A549 (cell line): Measurements from ENCODE around the gene ARHGAP23. TPM values are rescaled to one million over a fixed set of nuclear protein-coding genes. Genes with fewer than 3 reads are reported as not detected.

ENCODE experiments used
- ATAC-seq, 2 experiments: fragments of 200-7000 bp in 1 of 2; fragments of >200 bp in 1 of 2; cut with Nextera tagmentation in 1 of 2; cut with Tn5 transposase in 1 of 2; 3 replicates each; pipeline versions ENCODE4 v1.8.0 to v1.9.1; 2018 to 2020; ENCODE audit warnings: mild to moderate bottlenecking in 1 of 2, moderate library complexity in 1 of 2
- CTCF ChIA-PET: fragments of 300-600 bp; sonication (Branson Sonifier 250); formaldehyde crosslinking; extraction: SDS; loops from one replicate; lab custom pipeline; 2021; ENCODE audit warnings: antibody characterized with exemption, inconsistent platforms; lab: Yijun Ruan, JAX
- POLR2A ChIA-PET: fragments of 350-600 bp; formaldehyde crosslinking; extraction: SDS; loops from one replicate; lab custom pipeline; 2021; ENCODE audit warnings: antibody characterized with exemption, inconsistent platforms; lab: Yijun Ruan, JAX
- DNase-seq, 2 experiments: peaks; one replicate each; pipeline versions ENCODE4 v3.0.0 to v3.0.0-alpha.2; 2011 to 2016; ENCODE audit warnings: low read depth in 1 of 2, low spot score in 1 of 2
- FAIRE-seq: peaks from 2 replicates; lab custom pipeline; 2011; peaks lifted over from hg19 to GRCh38; lab: Jason Lieb, UNC
- H3K27ac ChIP-seq, 2 experiments: fragments of >200 bp; sonication (Bioruptor Twin); formaldehyde crosslinking; 3 replicates each; pipeline ENCODE4 v1.5.1; 2016 to 2017
- H3K4me1 ChIP-seq: fragments of >200 bp; sonication (Bioruptor Twin); formaldehyde crosslinking; 3 replicates; pipeline ENCODE4 v1.6.1; 2016
- H3K4me2 ChIP-seq: fragments of >200 bp; sonication (Bioruptor Twin); formaldehyde crosslinking; 3 replicates; pipeline ENCODE4 v1.6.1; 2016
- H3K4me3 ChIP-seq: fragments of >200 bp; sonication (Bioruptor Twin); formaldehyde crosslinking; 3 replicates; pipeline ENCODE4 v1.5.1; 2016
- H3K9me3 ChIP-seq: fragments of >200 bp; sonication (Bioruptor Twin); formaldehyde crosslinking; 3 replicates; pipeline ENCODE4 v1.6.1; 2016
- BCL3 ChIP-seq: fragments of >200 bp; sonication (Bioruptor Twin); formaldehyde crosslinking; IDR thresholded peaks from 3 replicates; pipeline ENCODE4 v1.6.1; 2016
- CBX2 ChIP-seq: fragments of 200-600 bp; sonication (generic); IDR thresholded peaks from 2 replicates; pipeline ENCODE4 v1.6.1; 2016; ENCODE audit warnings: low read depth, mild to moderate bottlenecking, borderline replicate concordance
- CEBPB ChIP-seq, 2 experiments: fragments of >200 bp in 1 of 2; sonication (Bioruptor Twin) in 1 of 2; formaldehyde crosslinking in 1 of 2; IDR thresholded peaks; 2 replicates each; pipeline ENCODE4 v1.6.1; 2012 to 2016
- CHD4 ChIP-seq: fragments of 200-600 bp; sonication (generic); IDR thresholded peaks from 2 replicates; pipeline ENCODE4 v1.6.1; 2016; ENCODE audit warnings: antibody characterized with exemption, mild to moderate bottlenecking, borderline replicate concordance
- FOSL2 ChIP-seq, 2 experiments: fragments of 450-650 bp in 1 of 2; fragments of >200 bp in 1 of 2; sonication (Bioruptor Twin) in 1 of 2; formaldehyde crosslinking; IDR thresholded peaks; 2 replicates each; pipeline versions ENCODE4 v1.5.0 to v1.6.1; 2016 to 2020; ENCODE audit warnings: mild to moderate bottlenecking in 1 of 2, moderate library complexity in 1 of 2
- FOXS1 ChIP-seq: fragments of 250-450 bp; sonication (Bioruptor Pico); IDR thresholded peaks from 2 replicates; pipeline ENCODE4 v1.5.0; 2020; ENCODE audit warnings: mild to moderate bottlenecking, moderate library complexity
- HEYL ChIP-seq: fragments of 250-450 bp; sonication (Bioruptor Pico); IDR thresholded peaks from 2 replicates; pipeline ENCODE4 v1.8.0; 2021; ENCODE audit warnings: mild to moderate bottlenecking, moderate library complexity
- HOXA7 ChIP-seq: fragments of 250-450 bp; sonication (Bioruptor Pico); IDR thresholded peaks from 2 replicates; pipeline ENCODE4 v1.5.0; 2020; ENCODE audit warnings: mild to moderate bottlenecking, moderate library complexity
- HOXB13 ChIP-seq: fragments of 250-450 bp; sonication (Bioruptor Pico); IDR thresholded peaks from 2 replicates; pipeline ENCODE4 v1.5.0; 2020; ENCODE audit warnings: low read depth, mild to moderate bottlenecking, moderate library complexity
- HOXB5 ChIP-seq: fragments of 250-450 bp; sonication (Bioruptor Pico); IDR thresholded peaks from 2 replicates; pipeline ENCODE4 v1.5.0; 2020; ENCODE audit warnings: mild to moderate bottlenecking, moderate library complexity
- MAFK ChIP-seq: fragments of 450-650 bp; IDR thresholded peaks from 2 replicates; pipeline ENCODE4 v1.6.1; 2014; ENCODE audit not compliant: partially characterized antibody
- MAX ChIP-seq: IDR thresholded peaks from 2 replicates; pipeline ENCODE4 v1.6.1; 2012
- MAZ ChIP-seq: fragments of 150-350 bp; IDR thresholded peaks from 2 replicates; pipeline ENCODE4 v1.6.1; 2014; ENCODE audit warnings: antibody characterized with exemption, low read depth, low read length, borderline replicate concordance
- REST ChIP-seq: fragments of 200-600 bp; sonication (generic); IDR thresholded peaks from 2 replicates; pipeline ENCODE4 v1.6.1; 2016; ENCODE audit warnings: antibody characterized with exemption, mild to moderate bottlenecking, moderate library complexity
- RFX5 ChIP-seq: fragments of 450-650 bp; IDR thresholded peaks from 2 replicates; pipeline ENCODE4 v1.7.1; 2014; ENCODE audit warnings: antibody characterized with exemption, mild to moderate bottlenecking, moderate library complexity
- TFCP2L1 ChIP-seq: fragments of 250-450 bp; sonication (Bioruptor Pico); IDR thresholded peaks from 2 replicates; pipeline ENCODE4 v1.5.0; 2021; ENCODE audit warnings: mild to moderate bottlenecking
- WGBS: methylation state at CpG from one replicate; pipeline ENCODE4 v1.1.6; 2017; ENCODE audit errors: missing lambda C conversion rate; 5-methylcytosine and 5-hydroxymethylcytosine counted together
- polyA plus RNA-seq, 4 experiments: library from polyadenylated mRNA; depleted of rRNA in 3 of 4; stranded (reverse); fragments of >200 nt; fragmentation: RNase III in 1 of 4; extraction: RNeasy Plus Mini Kit Qiagen cat#74134 plus additional on column Dnase treatment in 1 of 4; gene quantifications; 2 replicates in 3 of 4; 3 replicates in 1 of 4; pipeline ENCODE4 v1.2.3, GENCODE V29; 2011 to 2017
- TF ChIP-seq, protein P1 (sequence below): fragments of >200 bp; sonication (Bioruptor Twin); formaldehyde crosslinking; IDR thresholded peaks from 2 replicates; pipeline ENCODE4 v1.6.1; 2016
- TF ChIP-seq, protein P2 (sequence below): IDR thresholded peaks from 2 replicates; pipeline ENCODE4 v1.6.1; 2012; ENCODE audit warnings: low read depth, borderline replicate concordance

ARHGAP23 gene
- polyA plus RNA-seq, 2 of the 4 experiments (the other 2 are of a cell fraction) = 4.8 to 32.6 TPM

DNA sequence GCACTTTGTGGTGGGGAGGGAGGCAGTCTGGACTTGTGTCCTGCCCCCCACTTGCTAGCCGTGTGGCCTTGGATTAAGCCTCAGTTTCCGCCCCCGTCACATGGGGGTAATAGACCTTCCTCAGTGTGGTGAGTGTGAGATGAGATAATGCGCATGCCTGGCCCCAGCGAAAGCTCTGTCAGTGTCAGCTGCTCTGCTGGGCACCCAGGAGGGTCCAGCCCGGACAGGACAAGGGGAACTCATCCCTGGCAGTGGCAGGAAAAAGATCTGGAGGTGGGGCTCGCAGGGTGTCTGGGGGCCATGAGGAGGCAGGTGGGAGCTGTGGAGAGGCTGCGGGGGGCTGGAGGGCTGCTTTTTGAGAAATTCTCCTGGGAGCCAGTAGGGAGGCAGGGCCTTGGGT is 114.0 kb downstream of the ARHGAP23 start (continued):
- TF ChIP-seq REST = no peak
- TF ChIP-seq FOXS1 (CRISPR knock-in tag) = no peak

DNA sequence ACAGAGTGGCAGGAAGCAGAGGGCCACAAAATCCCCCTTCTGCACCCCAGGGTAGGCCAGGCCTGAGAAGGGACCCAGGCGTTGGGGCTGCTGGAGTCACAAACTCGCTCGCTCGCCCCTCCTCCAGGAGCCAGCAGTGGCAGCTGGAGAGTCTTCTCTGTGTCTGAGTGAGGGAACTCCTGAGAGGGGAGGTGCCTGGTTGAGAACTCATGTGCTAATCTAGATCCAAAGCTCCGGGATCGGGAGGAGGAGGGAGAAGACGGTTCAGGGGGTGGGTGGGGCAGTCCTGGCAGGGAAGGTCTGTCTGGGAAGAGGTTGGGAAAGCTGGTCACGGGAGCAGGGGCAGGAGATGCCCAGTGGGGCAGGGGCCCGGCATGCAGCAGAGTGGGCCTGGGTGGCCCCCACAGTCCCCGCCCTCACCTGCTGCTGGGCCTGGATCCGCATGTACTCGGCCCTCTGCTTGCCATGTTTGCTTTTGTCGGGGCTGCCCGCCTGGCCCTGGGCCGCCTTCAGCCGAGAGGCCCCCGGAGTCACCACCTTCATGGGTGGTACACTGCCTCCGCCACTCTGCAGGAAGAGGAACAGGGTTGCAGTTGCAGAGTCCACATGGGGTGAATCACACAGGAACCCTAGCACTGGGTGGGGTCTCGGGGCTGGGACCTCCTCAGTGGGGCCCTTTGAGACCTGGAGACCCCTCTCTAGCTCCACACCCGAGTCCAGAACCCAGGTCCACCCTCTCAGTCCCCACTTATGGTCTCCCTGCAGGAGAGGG is 115.3 kb downstream of the ARHGAP23 start:
- no peak overlapping the region for H3K27ac ChIP-seq
- ATAC-seq = no peak; a peak in 1 of 6 replicates
- FAIRE-seq = no peak
- H3K4me1 ChIP-seq = no peaks in the 10 kb centered on the region
- ChIA-PET POLR2A (no interaction called here), CTCF (interaction anchor here (0.5 to 28.4 kb wide), 10 partner anchors 12 to 620 kb away, joined by 3 to 948 read pairs (median 6); partner anchors contain the start of gene SRCIN1)
- no peaks in the 10 kb centered on the region for H3K9me3 ChIP-seq
- DNase-seq = no peak
- no peak overlapping the region for H3K4me2 ChIP-seq
- TF ChIP-seq HEYL (CRISPR knock-in tag) (no peak), RFX5 (no peak), MAZ (no peak), BCL3 (no peak), CHD4 (no peak), CEBPB (IDR thresholded peaks at IDR 0.05) (no peak), FOSL2 (IDR thresholded peaks at IDR 0.05) (no peak), FOSL2 (CRISPR knock-in tag; IDR thresholded peaks at IDR 0.05) (no peak), HOXB13 (no peak), FOXS1 (CRISPR knock-in tag) (no peak), MAFK (no peak), HOXB5 (CRISPR knock-in tag) (no peak), TFCP2L1 (CRISPR knock-in tag) (no peak), HOXA7 (CRISPR knock-in tag) (no peak), CBX2 (no peak), MAX (no peak)
- TF ChIP-seq, protein P1, sequence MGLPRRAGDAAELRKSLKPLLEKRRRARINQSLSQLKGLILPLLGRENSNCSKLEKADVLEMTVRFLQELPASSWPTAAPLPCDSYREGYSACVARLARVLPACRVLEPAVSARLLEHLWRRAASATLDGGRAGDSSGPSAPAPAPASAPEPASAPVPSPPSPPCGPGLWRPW = no peak
- TF ChIP-seq, protein P2, sequence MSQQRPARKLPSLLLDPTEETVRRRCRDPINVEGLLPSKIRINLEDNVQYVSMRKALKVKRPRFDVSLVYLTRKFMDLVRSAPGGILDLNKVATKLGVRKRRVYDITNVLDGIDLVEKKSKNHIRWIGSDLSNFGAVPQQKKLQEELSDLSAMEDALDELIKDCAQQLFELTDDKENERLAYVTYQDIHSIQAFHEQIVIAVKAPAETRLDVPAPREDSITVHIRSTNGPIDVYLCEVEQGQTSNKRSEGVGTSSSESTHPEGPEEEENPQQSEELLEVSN = no peak
- H3K4me3 ChIP-seq = no peak overlapping the region
- 77% methylated on average over 17 of the region's 20 CpGs for WGBS
